Endodermal cell (in vitro differentiated cells): ENCODE results near the gene BRD3. TPM values are rescaled to one million over a fixed set of nuclear protein-coding genes. Genes with fewer than 3 reads are reported as not detected.

Source experiments
- DNase-seq: peaks from one replicate; pipeline ENCODE4 v3.0.0-alpha.2; 2017
- H3K27ac ChIP-seq: 2 replicates; pipeline ENCODE4 v1.5.1; 2013; ENCODE audit warnings: mild to moderate bottlenecking, low read depth, low read length, moderate library complexity
- H3K27me3 ChIP-seq: 2 replicates; pipeline ENCODE4 v1.6.1; 2013; ENCODE audit warnings: mild to moderate bottlenecking, low read length, moderate library complexity; ENCODE audit not compliant: insufficient read depth, control insufficient read depth, poor library complexity, severe bottlenecking
- H3K36me3 ChIP-seq: 2 replicates; pipeline ENCODE4 v1.7.0; 2013; ENCODE audit warnings: mild to moderate bottlenecking, low read length, moderate library complexity; ENCODE audit not compliant: control insufficient read depth, insufficient read depth
- H3K4me1 ChIP-seq: one replicate; pipeline ENCODE4 v1.7.0; 2013; ENCODE audit warnings: low read length; ENCODE audit not compliant: control insufficient read depth, insufficient read depth
- H3K4me3 ChIP-seq: 2 replicates; pipeline ENCODE4 v1.5.1; 2013; ENCODE audit warnings: mild to moderate bottlenecking, low read length, moderate library complexity
- H3K9ac ChIP-seq: 2 replicates; pipeline ENCODE4 v1.6.1; 2013; ENCODE audit warnings: mild to moderate bottlenecking, low read length, moderate library complexity; ENCODE audit not compliant: poor library complexity, severe bottlenecking; ENCODE audit errors: extremely low read depth
- H3K9me3 ChIP-seq: 2 replicates; pipeline ENCODE4 v1.6.1; 2013; ENCODE audit warnings: mild to moderate bottlenecking, low read length, moderate library complexity; ENCODE audit not compliant: control insufficient read depth
- H3K27ac Mint-ChIP-seq: 2 replicates; pipeline ENCODE4 v1.8.0; 2020; ENCODE audit warnings: mixed read lengths
- H3K27me3 Mint-ChIP-seq: 2 replicates; pipeline ENCODE4 v1.8.0; 2021; ENCODE audit warnings: mild to moderate bottlenecking, mixed read lengths; ENCODE audit not compliant: insufficient read depth
- H3K36me3 Mint-ChIP-seq: 2 replicates; pipeline ENCODE4 v1.8.0; 2020; ENCODE audit warnings: low read depth, mixed read lengths
- H3K4me1 Mint-ChIP-seq: 2 replicates; pipeline ENCODE4 v1.8.0; 2020; ENCODE audit warnings: mixed read lengths
- H3K4me3 Mint-ChIP-seq: 2 replicates; pipeline ENCODE4 v1.8.0; 2020; ENCODE audit warnings: mild to moderate bottlenecking, moderate library complexity, mixed read lengths
- H3K9me3 Mint-ChIP-seq: 2 replicates; pipeline ENCODE4 v1.8.0; 2020; ENCODE audit warnings: mild to moderate bottlenecking, mixed read lengths
- CTCF ChIP-seq: fragments of 200-600 bp; sonication (generic); conservative IDR thresholded peaks from 2 replicates; pipeline ENCODE4 v1.5.0; 2021; ENCODE audit warnings: antibody characterized with exemption, mild to moderate bottlenecking
- WGBS, 2 experiments: methylation state at CpG; one replicate each; pipeline versions ENCODE4 v1.1.5 to v1.1.7; 2013; ENCODE audit warnings: missing lambda C conversion rate in 2 of 2, mixed read lengths in 1 of 2; ENCODE audit not compliant: insufficient coverage in 1 of 2, insufficient read length in 1 of 2; 5-methylcytosine and 5-hydroxymethylcytosine counted together
- total RNA-seq, 2 donors: library from RNA; stranded (reverse); fragmentation: NEBNext Ultra II Directional in 1 of 2; extraction: Animal tissue kit (Norgen Biotek cat#: 25700) in 1 of 2; gene quantifications; 2 replicates in 1 of 2; 3 replicates in 1 of 2; pipeline ENCODE4 v1.2.1, GENCODE V29; 2021

Gene BRD3
- total RNA-seq, 2 donors from 2014 or later: 92.3 to 103 TPM

DNA sequence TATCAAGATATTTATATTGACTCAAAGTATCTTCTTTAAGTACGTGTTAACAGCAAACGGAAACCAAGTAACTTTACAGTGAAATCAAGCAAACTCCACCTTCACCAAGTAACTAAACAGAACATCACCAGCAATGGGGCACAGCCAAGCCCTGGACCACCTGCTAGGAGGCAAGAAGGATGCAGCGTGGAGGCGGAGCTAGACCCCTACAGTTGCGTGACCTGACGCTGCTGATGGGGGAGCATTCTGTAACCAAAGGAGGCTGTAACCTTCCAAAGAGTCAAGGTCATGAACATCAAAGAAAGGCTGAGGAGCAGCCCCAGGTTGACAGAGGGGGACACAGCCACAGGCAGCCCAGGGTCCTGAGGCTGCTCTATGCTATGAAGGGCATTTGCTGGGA lies 81.8 kb downstream of the BRD3 start:
- Histone ChIP-seq H3K9ac (no peak overlapping the region), H3K4me1 (peaks cover 4% of the 10 kb centered on the region), H3K36me3 (no peaks in the 10 kb centered on the region), H3K4me3 (no peak overlapping the region), H3K9me3 (no peaks in the 10 kb centered on the region), H3K27ac (no peak overlapping the region), H3K27me3 (no peaks in the 10 kb centered on the region)
- DNase-seq: no peak
- 57 to 77% methylated on average over 2 to 6 of the region's 6 CpGs for WGBS, 2 experiments
- no peak overlapping the region for H3K27ac Mint-ChIP-seq
- H3K4me1 Mint-ChIP-seq: peaks cover 22% of the 10 kb centered on the region
- H3K36me3 Mint-ChIP-seq: no peaks in the 10 kb centered on the region
- TF ChIP-seq CTCF: no peak
- no peak overlapping the region for H3K4me3 Mint-ChIP-seq
- H3K27me3 Mint-ChIP-seq: no peaks in the 10 kb centered on the region
- H3K9me3 Mint-ChIP-seq: no peaks in the 10 kb centered on the region

DNA sequence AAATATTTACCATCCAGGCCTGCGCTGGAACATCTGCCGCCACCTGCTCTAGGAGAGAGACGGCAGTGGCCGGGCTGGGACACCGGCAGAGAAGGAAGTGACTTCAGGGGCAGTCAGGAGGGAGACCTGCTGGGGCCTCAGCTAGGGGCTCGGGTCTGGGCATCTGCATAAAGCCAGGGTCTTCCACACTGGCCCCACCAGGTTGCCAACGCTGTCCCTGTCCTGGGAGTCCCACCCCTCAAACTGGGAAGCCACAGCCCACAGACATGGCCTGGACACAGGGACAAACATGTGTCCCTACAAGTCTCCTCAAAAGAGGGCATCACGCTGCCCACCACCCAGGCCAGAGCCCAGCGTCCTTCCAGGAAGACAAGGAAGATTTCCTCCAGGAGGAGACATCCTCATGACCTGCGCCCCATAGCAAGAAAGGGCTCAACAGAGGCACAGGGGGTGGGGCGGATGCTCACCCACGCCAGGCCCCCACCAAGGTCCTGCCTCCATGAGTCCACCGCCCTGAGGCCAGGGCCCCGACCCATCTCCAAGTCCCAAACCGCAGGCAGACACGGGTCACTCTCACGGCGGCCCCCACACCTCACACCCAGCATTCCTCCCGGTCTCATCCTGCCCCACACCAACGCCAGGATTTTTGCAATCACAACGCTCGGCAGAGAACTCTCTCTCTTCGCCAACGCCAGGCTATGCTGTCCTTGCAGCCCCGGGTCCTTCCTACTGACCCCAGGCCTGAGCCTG lies 84.7 kb downstream of the BRD3 start:
- 91 to 95% methylated on average over 18 to 25 of the region's 25 CpGs for WGBS, 2 experiments
- TF ChIP-seq CTCF: no peak
- Mint-ChIP-seq H3K4me1 (peaks cover 16% of the 10 kb centered on the region), H3K27ac (peak overlapping the region; percentile 58), H3K4me3 (no peak overlapping the region), H3K9me3 (no peaks in the 10 kb centered on the region), H3K27me3 (no peaks in the 10 kb centered on the region), H3K36me3 (no peaks in the 10 kb centered on the region)
- Histone ChIP-seq H3K4me3 (no peak overlapping the region), H3K9me3 (no peaks in the 10 kb centered on the region), H3K4me1 (no peaks in the 10 kb centered on the region), H3K9ac (no peak overlapping the region), H3K36me3 (no peaks in the 10 kb centered on the region), H3K27ac (no peak overlapping the region), H3K27me3 (no peaks in the 10 kb centered on the region)
- DNase-seq: no peak

- Mint-ChIP-seq H3K4me1 (peaks cover 14% of the 10 kb centered on the region), H3K36me3 (no peaks in the 10 kb centered on the region), H3K27ac (no peak overlapping the region), H3K9me3 (no peaks in the 10 kb centered on the region), H3K27me3 (no peaks in the 10 kb centered on the region), H3K4me3 (no peak overlapping the region)
- DNase-seq: peak; percentile 46
- no peak for TF ChIP-seq CTCF
- Histone ChIP-seq H3K4me1 (no peaks in the 10 kb centered on the region), H3K9ac (no peak overlapping the region), H3K27me3 (no peaks in the 10 kb centered on the region), H3K27ac (no peak overlapping the region), H3K9me3 (no peaks in the 10 kb centered on the region), H3K36me3 (no peaks in the 10 kb centered on the region), H3K4me3 (no peak overlapping the region)
- WGBS, 2 experiments: 94 to 95% methylated on average over 17 to 28 of the region's 28 CpGs
Observed at GRCh38 chr9:133981958-133982681, 85.7 kb downstream of the BRD3 start.
